ENCODE data around the gene SMIM41.

- TF ChIP-seq CTCF (IDR thresholded peaks at IDR 0.05 in 4 of 5, conservative IDR thresholded peaks at IDR 0.05 in 1 of 5) = no peak
- no peak for TF ChIP-seq POLR2A (IDR thresholded peaks at IDR 0.05)
These were observed 6.9 kb downstream of the SMIM41 start for GRCh38 chr12:52086366-52086765.
